22Rv1 (cell line): Measurements from ENCODE around the gene REEP5.

ENCODE experiments used
- ZFX ChIP-seq: fragments of 450-650 bp; IDR thresholded peaks from 2 replicates; pipeline ENCODE4 v1.6.1; 2017; ENCODE audit warnings: antibody characterized with exemption, borderline replicate concordance
- TF ChIP-seq, protein P1 (sequence below): fragments of 450-650 bp; IDR thresholded peaks from 2 replicates; pipeline ENCODE4 v1.5.1; 2017; ENCODE audit warnings: mild to moderate bottlenecking

DNA sequence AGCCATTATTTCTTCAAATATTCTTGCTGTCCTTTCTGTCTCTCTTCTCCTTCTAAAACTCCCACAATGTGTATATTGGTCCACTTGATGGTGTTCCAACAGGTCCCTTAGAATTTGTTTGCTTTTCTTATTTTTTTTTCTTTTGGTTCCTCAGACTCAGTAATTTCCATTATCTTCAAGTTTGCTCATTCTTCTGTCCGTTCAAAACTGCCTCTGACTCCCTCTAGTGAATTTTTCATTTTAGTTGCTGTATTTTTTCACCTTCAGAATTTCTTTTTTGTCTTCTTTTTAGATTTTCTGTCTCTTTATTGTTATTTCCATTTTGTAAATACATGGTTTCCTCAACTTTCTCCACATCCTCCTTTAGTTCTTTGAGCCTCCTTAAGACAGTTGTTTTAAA is 67.4 kb downstream of the REEP5 start:
- TF ChIP-seq, protein P1, sequence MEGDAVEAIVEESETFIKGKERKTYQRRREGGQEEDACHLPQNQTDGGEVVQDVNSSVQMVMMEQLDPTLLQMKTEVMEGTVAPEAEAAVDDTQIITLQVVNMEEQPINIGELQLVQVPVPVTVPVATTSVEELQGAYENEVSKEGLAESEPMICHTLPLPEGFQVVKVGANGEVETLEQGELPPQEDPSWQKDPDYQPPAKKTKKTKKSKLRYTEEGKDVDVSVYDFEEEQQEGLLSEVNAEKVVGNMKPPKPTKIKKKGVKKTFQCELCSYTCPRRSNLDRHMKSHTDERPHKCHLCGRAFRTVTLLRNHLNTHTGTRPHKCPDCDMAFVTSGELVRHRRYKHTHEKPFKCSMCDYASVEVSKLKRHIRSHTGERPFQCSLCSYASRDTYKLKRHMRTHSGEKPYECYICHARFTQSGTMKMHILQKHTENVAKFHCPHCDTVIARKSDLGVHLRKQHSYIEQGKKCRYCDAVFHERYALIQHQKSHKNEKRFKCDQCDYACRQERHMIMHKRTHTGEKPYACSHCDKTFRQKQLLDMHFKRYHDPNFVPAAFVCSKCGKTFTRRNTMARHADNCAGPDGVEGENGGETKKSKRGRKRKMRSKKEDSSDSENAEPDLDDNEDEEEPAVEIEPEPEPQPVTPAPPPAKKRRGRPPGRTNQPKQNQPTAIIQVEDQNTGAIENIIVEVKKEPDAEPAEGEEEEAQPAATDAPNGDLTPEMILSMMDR, result no peak
- TF ChIP-seq ZFX, result no peak
